Lower leg skin (tissue), 4 donors: ENCODE data around the gene SLC22A3. TPM values are rescaled to one million over a fixed set of nuclear protein-coding genes. Genes with fewer than 3 reads are reported as not detected.

ENCODE experiments used
- DNase-seq, 2 donors: peaks; one replicate each; pipeline ENCODE4 v3.0.0-alpha.2; 2019; ENCODE audit warnings: low spot score in 2 of 2
- H3K4me3 ChIP-seq: fragments of 200-600 bp; sonication (generic); 2 replicates; pipeline ENCODE4 v1.5.1; 2017; ENCODE audit warnings: mild to moderate bottlenecking, low read depth; ENCODE audit not compliant: poor library complexity, severe bottlenecking
- CTCF ChIP-seq, 3 donors: fragments of 450-650 bp; IDR thresholded peaks; one replicate each; pipeline ENCODE4 v1.5.1; 2016; ENCODE audit warnings: antibody characterized with exemption in 3 of 3, mild to moderate bottlenecking in 3 of 3, moderate library complexity in 2 of 3
- POLR2A ChIP-seq, 2 donors: fragments of 450-650 bp; IDR thresholded peaks; one replicate each; pipeline ENCODE4 v1.6.1; 2016 to 2017; ENCODE audit warnings: antibody characterized with exemption in 2 of 2, mild to moderate bottlenecking in 1 of 2, moderate library complexity in 1 of 2
- WGBS, 2 donors: methylation state at CpG; one replicate each; pipeline ENCODE4 v1.1.5; 2018; 5-methylcytosine and 5-hydroxymethylcytosine counted together
- intact Hi-C: fragments of 100-400 bp; cut with DNase I; formaldehyde crosslinking; loops from one replicate; pipeline ENCODE4 v1.15.0; 2023; ENCODE audit warnings: low total_unique reads
- total RNA-seq, 4 donors: library from RNA; depleted of rRNA; stranded (reverse); fragments of >200 nt; gene quantifications; one replicate each; pipeline ENCODE4 v1.1.0, GENCODE V29; 2016

SLC22A3 gene
- total RNA-seq, 4 donors from 2014 or later = 10.4 to 15.7 (median 12.3) TPM

GRCh38 chr6:160417146-160417545, 69.0 kb downstream of the SLC22A3 start:
- intact Hi-C loops = no loop called here
- no peak for DNase-seq
- 82 to 88% methylated on average over 1 of the region's 1 CpG for WGBS, 2 donors
- H3K4me3 ChIP-seq = no peak overlapping the region
- TF ChIP-seq CTCF (IDR thresholded peaks at IDR 0.05) = no peak
- no peak for TF ChIP-seq POLR2A (IDR thresholded peaks at IDR 0.05)

GRCh38 chr6:160417550-160417949, 69.4 kb downstream of the SLC22A3 start:
- no peak overlapping the region for H3K4me3 ChIP-seq
- TF ChIP-seq POLR2A (IDR thresholded peaks at IDR 0.05) = no peak
- no peak for DNase-seq
- intact Hi-C loops = no loop called here

GRCh38 chr6:160418370-160418769, 70.2 kb downstream of the SLC22A3 start:
- no peak overlapping the region for H3K4me3 ChIP-seq
- TF ChIP-seq CTCF (IDR thresholded peaks at IDR 0.05) = no peak
- no peak for TF ChIP-seq POLR2A (IDR thresholded peaks at IDR 0.05)
- WGBS, 2 donors = 84 to 88% methylated on average over 3 of the region's 3 CpGs
- DNase-seq = no peak
- intact Hi-C loops = no loop called here

- TF ChIP-seq POLR2A (IDR thresholded peaks at IDR 0.05) = no peak
- TF ChIP-seq CTCF (IDR thresholded peaks at IDR 0.05) = no peak
- DNase-seq = no peak
Measured at GRCh38 chr6:160419488-160419887, 71.3 kb downstream of the SLC22A3 start.

GRCh38 chr6:160420253-160420968, 72.2 kb downstream of the SLC22A3 start:
- intact Hi-C loops = no loop called here
- no peak overlapping the region for H3K4me3 ChIP-seq
- no peak for DNase-seq
- no peak for TF ChIP-seq CTCF (IDR thresholded peaks at IDR 0.05)
- no peak for TF ChIP-seq POLR2A (IDR thresholded peaks at IDR 0.05)
- WGBS, 2 donors = 76 to 77% methylated on average over 9 of the region's 9 CpGs

More at GRCh38 chr6:160419488-160419887, 71.3 kb downstream of the SLC22A3 start:
- H3K4me3 ChIP-seq = no peak overlapping the region
- intact Hi-C loops = no loop called here
- 68 to 78% methylated on average over 1 of the region's 1 CpG for WGBS, 2 donors

GRCh38 chr6:160420969-160421556, 72.9 kb downstream of the SLC22A3 start:
- no peak overlapping the region for H3K4me3 ChIP-seq
- intact Hi-C loops = no loop called here
- WGBS, 2 donors = 58 to 63% methylated on average over 7 of the region's 7 CpGs
- DNase-seq = no peak
- no peak for TF ChIP-seq CTCF (IDR thresholded peaks at IDR 0.05)
- TF ChIP-seq POLR2A (IDR thresholded peaks at IDR 0.05) = no peak
